NCI-H1417 treated with DMSO at 0.1 percent for 48 hours (cell line): ENCODE measurements around the gene PDE4D.
"Not testable (repeated sequence)": the region's sequence is repeated elsewhere in the genome, so short reads cannot be mapped to it uniquely, and the experiment has no call there.

Experiments
- DNase-seq: peaks from one replicate; lab custom pipeline; 2025; lab: John Stamatoyannopoulos, UW

PDE4D gene

GRCh38 chr5:59003641-59004040 is 889.9 kb downstream of the PDE4D start:
- DNase-seq: no peak

GRCh38 chr5:59003124-59003523 is 890.4 kb downstream of the PDE4D start:
- no peak for DNase-seq

- DNase-seq: no peak
Observed at GRCh38 chr5:59002162-59002825, 891.2 kb downstream of the PDE4D start.

GRCh38 chr5:59001716-59002115 is 891.8 kb downstream of the PDE4D start:
- DNase-seq: no peak

- DNase-seq: no peak
Observed at GRCh38 chr5:59001154-59001553, 892.4 kb downstream of the PDE4D start.

GRCh38 chr5:59000211-59000610 is 893.3 kb downstream of the PDE4D start:
- no peak for DNase-seq

- DNase-seq: no peak
Observed at GRCh38 chr5:58999804-59000203, 893.7 kb downstream of the PDE4D start.

- DNase-seq: no peak
Observed at GRCh38 chr5:58998544-58998943, 895.0 kb downstream of the PDE4D start.

GRCh38 chr5:58995779-58996178 is 897.7 kb downstream of the PDE4D start:
- DNase-seq: not testable (repeated sequence)

- no peak for DNase-seq
Observed at GRCh38 chr5:58993461-58993860, 900.1 kb downstream of the PDE4D start.

- no peak for DNase-seq
Observed at GRCh38 chr5:58988938-58989337, 904.6 kb downstream of the PDE4D start.

- no peak for DNase-seq
Observed at GRCh38 chr5:58987193-58987592, 906.3 kb downstream of the PDE4D start.

- no peak for DNase-seq
Observed at GRCh38 chr5:58986281-58986680, 907.2 kb downstream of the PDE4D start.

- DNase-seq: no peak
Observed at GRCh38 chr5:58985759-58986158, 907.8 kb downstream of the PDE4D start.

GRCh38 chr5:58985311-58985710 is 908.2 kb downstream of the PDE4D start:
- no peak for DNase-seq

GRCh38 chr5:58983526-58984452 is 909.7 kb downstream of the PDE4D start:
- DNase-seq: no peak

- no peak for DNase-seq
Observed at GRCh38 chr5:58980890-58981289, 912.6 kb downstream of the PDE4D start.

- no peak for DNase-seq
Observed at GRCh38 chr5:58979090-58979489, 914.4 kb downstream of the PDE4D start.

GRCh38 chr5:58974601-58975000 is 918.9 kb downstream of the PDE4D start:
- DNase-seq: no peak

GRCh38 chr5:58974083-58974482 is 919.4 kb downstream of the PDE4D start:
- DNase-seq: no peak

- no peak for DNase-seq
Observed at GRCh38 chr5:58972301-58972700, 921.2 kb downstream of the PDE4D start.

GRCh38 chr5:58970766-58971165 is 922.8 kb downstream of the PDE4D start:
- DNase-seq: no peak

GRCh38 chr5:58969795-58970194 is 923.7 kb downstream of the PDE4D start:
- no peak for DNase-seq
